ENCODE results near the gene MTF2.

DNA sequence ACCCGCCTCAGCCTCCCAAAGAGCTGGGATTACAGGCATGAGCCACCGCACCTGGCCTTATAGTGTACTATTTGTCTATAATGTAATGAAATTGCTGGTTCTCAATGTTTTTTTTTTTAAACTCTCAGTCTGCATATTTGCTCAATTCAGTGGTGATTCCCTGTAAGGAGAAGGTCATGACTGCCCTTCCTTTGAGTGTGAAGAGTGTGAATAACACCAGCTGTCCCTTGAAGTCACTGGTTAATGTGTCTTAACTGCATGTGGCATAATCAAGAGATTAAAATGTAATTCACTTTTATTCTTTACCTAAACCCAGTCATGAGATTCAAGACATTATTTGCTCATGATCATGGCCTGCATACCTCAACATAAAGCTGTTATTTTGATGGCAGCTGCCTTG is 30.5 kb downstream of the MTF2 start:
- TF ChIP-seq, protein P1, sequence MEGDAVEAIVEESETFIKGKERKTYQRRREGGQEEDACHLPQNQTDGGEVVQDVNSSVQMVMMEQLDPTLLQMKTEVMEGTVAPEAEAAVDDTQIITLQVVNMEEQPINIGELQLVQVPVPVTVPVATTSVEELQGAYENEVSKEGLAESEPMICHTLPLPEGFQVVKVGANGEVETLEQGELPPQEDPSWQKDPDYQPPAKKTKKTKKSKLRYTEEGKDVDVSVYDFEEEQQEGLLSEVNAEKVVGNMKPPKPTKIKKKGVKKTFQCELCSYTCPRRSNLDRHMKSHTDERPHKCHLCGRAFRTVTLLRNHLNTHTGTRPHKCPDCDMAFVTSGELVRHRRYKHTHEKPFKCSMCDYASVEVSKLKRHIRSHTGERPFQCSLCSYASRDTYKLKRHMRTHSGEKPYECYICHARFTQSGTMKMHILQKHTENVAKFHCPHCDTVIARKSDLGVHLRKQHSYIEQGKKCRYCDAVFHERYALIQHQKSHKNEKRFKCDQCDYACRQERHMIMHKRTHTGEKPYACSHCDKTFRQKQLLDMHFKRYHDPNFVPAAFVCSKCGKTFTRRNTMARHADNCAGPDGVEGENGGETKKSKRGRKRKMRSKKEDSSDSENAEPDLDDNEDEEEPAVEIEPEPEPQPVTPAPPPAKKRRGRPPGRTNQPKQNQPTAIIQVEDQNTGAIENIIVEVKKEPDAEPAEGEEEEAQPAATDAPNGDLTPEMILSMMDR (IDR thresholded peaks at IDR 0.05; ENCODE audit: low read depth, low read length, missing input control) = no peak
- TF ChIP-seq, protein P2, sequence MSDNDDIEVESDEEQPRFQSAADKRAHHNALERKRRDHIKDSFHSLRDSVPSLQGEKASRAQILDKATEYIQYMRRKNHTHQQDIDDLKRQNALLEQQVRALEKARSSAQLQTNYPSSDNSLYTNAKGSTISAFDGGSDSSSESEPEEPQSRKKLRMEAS (IDR thresholded peaks at IDR 0.05) = no peak
- TF ChIP-seq FOXA1 (IDR thresholded peaks at IDR 0.05) (no peak), YY1 (IDR thresholded peaks at IDR 0.05) (no peak)
- TF ChIP-seq, protein P3, sequence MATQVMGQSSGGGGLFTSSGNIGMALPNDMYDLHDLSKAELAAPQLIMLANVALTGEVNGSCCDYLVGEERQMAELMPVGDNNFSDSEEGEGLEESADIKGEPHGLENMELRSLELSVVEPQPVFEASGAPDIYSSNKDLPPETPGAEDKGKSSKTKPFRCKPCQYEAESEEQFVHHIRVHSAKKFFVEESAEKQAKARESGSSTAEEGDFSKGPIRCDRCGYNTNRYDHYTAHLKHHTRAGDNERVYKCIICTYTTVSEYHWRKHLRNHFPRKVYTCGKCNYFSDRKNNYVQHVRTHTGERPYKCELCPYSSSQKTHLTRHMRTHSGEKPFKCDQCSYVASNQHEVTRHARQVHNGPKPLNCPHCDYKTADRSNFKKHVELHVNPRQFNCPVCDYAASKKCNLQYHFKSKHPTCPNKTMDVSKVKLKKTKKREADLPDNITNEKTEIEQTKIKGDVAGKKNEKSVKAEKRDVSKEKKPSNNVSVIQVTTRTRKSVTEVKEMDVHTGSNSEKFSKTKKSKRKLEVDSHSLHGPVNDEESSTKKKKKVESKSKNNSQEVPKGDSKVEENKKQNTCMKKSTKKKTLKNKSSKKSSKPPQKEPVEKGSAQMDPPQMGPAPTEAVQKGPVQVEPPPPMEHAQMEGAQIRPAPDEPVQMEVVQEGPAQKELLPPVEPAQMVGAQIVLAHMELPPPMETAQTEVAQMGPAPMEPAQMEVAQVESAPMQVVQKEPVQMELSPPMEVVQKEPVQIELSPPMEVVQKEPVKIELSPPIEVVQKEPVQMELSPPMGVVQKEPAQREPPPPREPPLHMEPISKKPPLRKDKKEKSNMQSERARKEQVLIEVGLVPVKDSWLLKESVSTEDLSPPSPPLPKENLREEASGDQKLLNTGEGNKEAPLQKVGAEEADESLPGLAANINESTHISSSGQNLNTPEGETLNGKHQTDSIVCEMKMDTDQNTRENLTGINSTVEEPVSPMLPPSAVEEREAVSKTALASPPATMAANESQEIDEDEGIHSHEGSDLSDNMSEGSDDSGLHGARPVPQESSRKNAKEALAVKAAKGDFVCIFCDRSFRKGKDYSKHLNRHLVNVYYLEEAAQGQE (IDR thresholded peaks at IDR 0.05) = no peak

All from liver (tissue), 2 donors.